Measurements from ENCODE around the gene PLA2R1. TPM values are rescaled to one million over a fixed set of nuclear protein-coding genes. Genes with fewer than 3 reads are reported as not detected.

Gene PLA2R1
- total and polyA plus RNA-seq, 10 of the 15 experiments (the other 5 are each of a cell fraction or from before 2014, with no cell fraction given) = 0.01 to 0.05 (median 0.02) TPM; not detected in 6

DNA sequence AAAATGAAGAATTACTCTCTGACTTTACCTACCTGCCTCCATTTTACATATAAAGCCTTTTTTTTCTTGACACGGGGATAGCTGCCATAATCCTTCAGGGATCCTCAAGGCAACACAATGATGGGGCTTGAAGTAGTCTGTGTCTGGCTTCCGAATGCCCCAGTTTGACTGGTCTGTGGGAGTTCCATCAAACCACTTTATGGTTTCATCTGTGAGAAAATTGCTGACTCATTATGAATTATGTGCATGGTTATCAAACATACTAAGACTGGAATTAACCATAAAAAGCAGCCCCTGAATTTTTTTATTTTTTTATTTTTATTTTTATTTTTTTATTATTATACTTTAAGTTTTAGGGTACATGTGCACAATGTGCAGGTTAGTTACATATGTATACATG, 117.5 kb downstream of the PLA2R1 start:
- Histone ChIP-seq H3K36me3 (ENCODE audit: control insufficient read depth in 2 of 2, insufficient read depth in 2 of 2, low read length in 1 of 2) (no peaks in the 10 kb centered on the region), H3K4me2 (ENCODE audit: control insufficient read depth, insufficient read depth) (no peak overlapping the region), H3K27ac (ENCODE audit: control insufficient read depth, insufficient read depth) (no peak overlapping the region), H3K9me3 (replicated peaks; ENCODE audit: control insufficient read depth, insufficient read depth, low read length) (no peaks in the 10 kb centered on the region), H3K4me1 (ENCODE audit: control insufficient read depth, insufficient read depth, low read length) (no peaks in the 10 kb centered on the region), H3K79me2 (ENCODE audit: control insufficient read depth, insufficient read depth, low read length) (no peaks in the 10 kb centered on the region), H3K4me3 (no peak overlapping the region), H2AFZ (ENCODE audit: control insufficient read depth, low read depth, low read length) (no peak overlapping the region), H4K20me1 (ENCODE audit: control insufficient read depth, insufficient read depth) (no peaks in the 10 kb centered on the region), H3K27me3 (replicated peaks in 1 of 2; ENCODE audit: control insufficient read depth in 2 of 2, insufficient read depth in 2 of 2, low read length in 1 of 2) (no peaks in the 10 kb centered on the region), H3K9ac (ENCODE audit: control insufficient read depth, insufficient read depth, low read length) (no peak overlapping the region)
- TF ChIP-seq RBBP5 (conservative IDR thresholded peaks at IDR 0.05) = no peak
- TF ChIP-seq SREBF2 (IDR thresholded peaks at IDR 0.05; ENCODE audit: low read length) = no peak
- TF ChIP-seq TCF3 (IDR thresholded peaks at IDR 0.05; ENCODE audit: borderline replicate concordance, insufficient read depth, low read depth, low read length) = no peak
- no peak for TF ChIP-seq WRNIP1 (IDR thresholded peaks at IDR 0.05; ENCODE audit: borderline replicate concordance, low read depth, low read length)
- no peak for TF ChIP-seq ESRRA (IDR thresholded peaks at IDR 0.05; ENCODE audit: low read length)
- TF ChIP-seq SRF (IDR thresholded peaks at IDR 0.05; ENCODE audit: low read depth in 2 of 2, low read length in 2 of 2) = no peak
- BruUV-seq (replicated peaks) = no TSS peak
- FAIRE-seq = no peak
- ChIA-PET RAD21 (ENCODE audit: unreplicated experiment) (no interaction called here), SMC1A (ENCODE audit: uncharacterized antibody, unreplicated experiment) (interaction anchor here (0.8 to 51.7 kb wide), 3 partner anchors 43 to 290 kb away, joined by 3 to 1536 read pairs (median 3); partner anchors contain the start of gene LY75), CTCF (interaction anchor here (1.0 to 1.7 kb wide), 3 partner anchors 11 to 189 kb away, joined by 3 to 5 read pairs (median 3); no protein-coding TSS in a partner anchor), POLR2A (no interaction called here)
- intact Hi-C loops (cut with micrococcal nuclease; ENCODE audit: unreplicated experiment) (loop anchor here (5.0 kb wide), 1 partner anchor 83 kb away; no protein-coding TSS in a partner anchor), in situ Hi-C loops (cut with MboI) (no loop called here)
- ATAC-seq = no peak
- WGBS (ENCODE audit: insufficient coverage, insufficient replicate concordance, low lambda C conversion rate, missing lambda C conversion rate) = 79% methylated on average over 2 of the region's 2 CpGs
- no peak for DNase-seq (ENCODE audit: low read depth, low spot score)

DNA sequence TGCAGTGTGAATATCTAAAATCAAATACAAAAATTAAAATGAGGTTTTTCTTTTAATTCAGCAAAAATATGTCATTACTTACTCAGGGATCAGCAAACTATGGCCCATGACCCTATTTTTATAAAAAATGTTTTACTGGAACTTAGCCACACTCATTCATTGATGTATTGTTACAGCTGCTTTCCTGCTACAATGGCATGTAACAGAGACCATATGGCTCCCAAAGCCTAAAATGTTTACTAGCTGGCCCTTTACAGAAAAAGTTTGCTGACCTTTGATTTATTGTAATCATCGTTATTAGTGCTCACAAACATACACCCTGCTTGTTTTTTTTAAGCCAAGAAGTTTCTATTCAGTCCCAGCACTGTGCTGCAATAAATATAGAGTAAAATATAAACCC, 120.3 kb downstream of the PLA2R1 start:
- Histone ChIP-seq H4K20me1 (ENCODE audit: control insufficient read depth, insufficient read depth) (no peaks in the 10 kb centered on the region), H3K27ac (ENCODE audit: control insufficient read depth, insufficient read depth) (no peak overlapping the region), H3K4me2 (ENCODE audit: control insufficient read depth, insufficient read depth) (no peak overlapping the region), H3K27me3 (replicated peaks in 1 of 2; ENCODE audit: control insufficient read depth in 2 of 2, insufficient read depth in 2 of 2, low read length in 1 of 2) (no peaks in the 10 kb centered on the region), H3K79me2 (ENCODE audit: control insufficient read depth, insufficient read depth, low read length) (no peaks in the 10 kb centered on the region), H3K4me3 (no peak overlapping the region), H3K4me1 (ENCODE audit: control insufficient read depth, insufficient read depth, low read length) (no peaks in the 10 kb centered on the region), H3K36me3 (ENCODE audit: control insufficient read depth in 2 of 2, insufficient read depth in 2 of 2, low read length in 1 of 2) (no peaks in the 10 kb centered on the region), H3K9ac (ENCODE audit: control insufficient read depth, insufficient read depth, low read length) (no peak overlapping the region), H3K9me3 (replicated peaks; ENCODE audit: control insufficient read depth, insufficient read depth, low read length) (no peaks in the 10 kb centered on the region), H2AFZ (ENCODE audit: control insufficient read depth, low read depth, low read length) (no peak overlapping the region)
- ChIA-PET CTCF (interaction anchor here (0.7 to 6.3 kb wide), 7 partner anchors 14 to 471 kb away, joined by 3 to 72 read pairs (median 6); partner anchors contain the start of gene MARCHF7), SMC1A (ENCODE audit: uncharacterized antibody, unreplicated experiment) (interaction anchor here (0.5 to 51.7 kb wide), 4 partner anchors 41 to 802 kb away, joined by 3 to 1536 read pairs (median 4); partner anchors contain the start of gene LY75), POLR2A (no interaction called here), RAD21 (ENCODE audit: unreplicated experiment) (interaction anchor here (1.3 to 3.8 kb wide), 2 partner anchors 26 to 42 kb away, joined by 3 to 28 read pairs; no protein-coding TSS in a partner anchor)
- in situ Hi-C loops (cut with MboI) = no loop called here
- ATAC-seq (no peak), FAIRE-seq (no peak), DNase-seq (ENCODE audit: low read depth, low spot score) (no peak)
- no TSS peak for BruUV-seq (replicated peaks)
- WGBS (ENCODE audit: insufficient coverage, insufficient replicate concordance, low lambda C conversion rate, missing lambda C conversion rate) = 89% methylated on average over 1 of the region's 1 CpG
- intact Hi-C loops (cut with micrococcal nuclease; ENCODE audit: unreplicated experiment) = loop anchor here (5.0 kb wide), 1 partner anchor 80 kb away; no protein-coding TSS in a partner anchor
- TF ChIP-seq CHD4 (IDR thresholded peaks at IDR 0.05) (no peak), NR2C2 (IDR thresholded peaks at IDR 0.05; ENCODE audit: borderline replicate concordance, control insufficient read depth, insufficient read length, low read depth) (no peak), FOS (IDR thresholded peaks at IDR 0.05; ENCODE audit: borderline replicate concordance, extremely low read depth, insufficient read length) (no peak), STAT3 (IDR thresholded peaks at IDR 0.05; ENCODE audit: low read depth, low read length) (no peak), POU2F2 (IDR thresholded peaks at IDR 0.05; ENCODE audit: borderline replicate concordance, low read depth, low read length) (no peak), ZNF687 (IDR thresholded peaks at IDR 0.05) (no peak), RBBP5 (conservative IDR thresholded peaks at IDR 0.05) (no peak)
- TF ChIP-seq, protein P1, sequence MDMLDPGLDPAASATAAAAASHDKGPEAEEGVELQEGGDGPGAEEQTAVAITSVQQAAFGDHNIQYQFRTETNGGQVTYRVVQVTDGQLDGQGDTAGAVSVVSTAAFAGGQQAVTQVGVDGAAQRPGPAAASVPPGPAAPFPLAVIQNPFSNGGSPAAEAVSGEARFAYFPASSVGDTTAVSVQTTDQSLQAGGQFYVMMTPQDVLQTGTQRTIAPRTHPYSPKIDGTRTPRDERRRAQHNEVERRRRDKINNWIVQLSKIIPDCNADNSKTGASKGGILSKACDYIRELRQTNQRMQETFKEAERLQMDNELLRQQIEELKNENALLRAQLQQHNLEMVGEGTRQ (IDR thresholded peaks at IDR 0.05; ENCODE audit: borderline replicate concordance, low read depth, low read length) = no peak
